ENCODE measurements around the gene ZBBX.

Gene ZBBX

GRCh38 chr3:167304077-167304476 lies 76.0 kb downstream of the ZBBX start:
- no peak for DNase-seq

GRCh38 chr3:167302678-167303077 lies 77.4 kb downstream of the ZBBX start:
- DNase-seq: no peak

GRCh38 chr3:167300207-167300606 lies 79.9 kb downstream of the ZBBX start:
- DNase-seq: no peak

GRCh38 chr3:167289435-167289834 lies 90.7 kb downstream of the ZBBX start:
- no peak for DNase-seq

- DNase-seq: no peak
These were observed 91.4 kb downstream of the ZBBX start for GRCh38 chr3:167288737-167289136.

GRCh38 chr3:167287308-167287707 lies 92.8 kb downstream of the ZBBX start:
- DNase-seq: no peak

- no peak for DNase-seq
These were observed 105.8 kb downstream of the ZBBX start for GRCh38 chr3:167274141-167274874.

- no peak for DNase-seq
These were observed 127.1 kb downstream of the ZBBX start for GRCh38 chr3:167253037-167253436.

- no peak for DNase-seq
These were observed 128.4 kb downstream of the ZBBX start for GRCh38 chr3:167251678-167252077.

- no peak for DNase-seq
These were observed 133.8 kb downstream of the ZBBX start for GRCh38 chr3:167246252-167246651.

GRCh38 chr3:167241048-167241845 lies 138.8 kb downstream of the ZBBX start:
- no peak for DNase-seq

GRCh38 chr3:167228135-167228534 lies 152.0 kb downstream of the ZBBX start:
- no peak for DNase-seq

GRCh38 chr3:167225821-167226220 lies 154.3 kb downstream of the ZBBX start:
- no peak for DNase-seq

GRCh38 chr3:167209011-167209410 lies 171.1 kb downstream of the ZBBX start:
- no peak for DNase-seq

GRCh38 chr3:167203062-167203461 lies 177.0 kb downstream of the ZBBX start:
- DNase-seq: no peak

- DNase-seq: no peak
These were observed 181.0 kb downstream of the ZBBX start for GRCh38 chr3:167198949-167199600.
